GM12891 (cell line): ENCODE results near the gene MYOM1.

Experiments
- PAX5 ChIP-seq: IDR thresholded peaks from 2 replicates; pipeline ENCODE4 v1.6.1; 2011; ENCODE audit warnings: low read length, moderate library complexity, mild to moderate bottlenecking; ENCODE audit not compliant: insufficient read depth, severe bottlenecking
- POLR2A ChIP-seq: IDR thresholded peaks from 2 replicates; pipeline ENCODE4 v1.6.1; 2011; ENCODE audit warnings: low read depth, low read length, control low read depth
- POLR2AphosphoS5 ChIP-seq: IDR thresholded peaks from 2 replicates; pipeline ENCODE4 v1.6.1; 2011; ENCODE audit warnings: low read depth, low read length, control low read depth
- POU2F2 ChIP-seq: IDR thresholded peaks from 2 replicates; pipeline ENCODE4 v1.6.1; 2011; ENCODE audit warnings: low read depth, mild to moderate bottlenecking, control low read depth, low read length, moderate library complexity
- SPI1 ChIP-seq: IDR thresholded peaks from 2 replicates; pipeline ENCODE4 v1.6.1; 2011; ENCODE audit warnings: low read depth, low read length, control low read depth
- TAF1 ChIP-seq: IDR thresholded peaks from 2 replicates; pipeline ENCODE4 v1.6.1; 2011; ENCODE audit warnings: low read depth, low read length, control low read depth

DNA sequence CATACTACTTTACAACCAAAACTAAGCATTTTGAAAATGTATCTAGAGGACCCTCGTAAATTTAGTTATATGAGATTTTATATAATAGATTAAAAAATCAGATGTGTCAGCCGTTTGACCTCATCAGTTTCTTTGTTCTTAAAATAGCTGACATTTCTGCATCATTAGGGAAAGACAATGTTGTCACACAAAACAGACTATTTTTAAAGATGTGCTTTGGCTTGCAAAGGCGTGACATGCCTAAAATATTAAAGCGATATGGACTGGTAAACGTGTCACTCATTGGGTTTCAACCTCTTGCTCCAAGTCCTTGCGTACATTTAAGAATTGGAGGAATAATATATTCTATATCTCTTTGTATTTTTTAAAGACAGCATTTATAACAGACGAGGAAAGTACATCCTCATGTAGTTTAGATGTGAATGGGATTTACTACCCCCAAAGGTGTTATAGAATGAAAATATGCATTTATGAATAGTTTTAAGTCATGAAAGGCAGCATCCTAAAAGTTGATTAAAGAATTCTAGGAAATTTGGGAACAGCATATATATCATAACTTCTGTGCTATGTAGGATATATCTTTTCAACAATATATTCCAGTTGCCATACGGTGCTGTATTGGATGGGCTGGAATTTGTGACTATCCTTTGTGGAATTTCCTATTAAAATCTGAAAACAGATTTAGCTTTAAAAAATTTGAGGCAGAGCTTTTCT is 31.6 kb upstream of the MYOM1 start:
- TF ChIP-seq POLR2A = peak; percentile 74
- no peak for TF ChIP-seq SPI1
- TF ChIP-seq POLR2AphosphoS5 = peak; percentile 43; the same call in 1 of the 2 replicates
- no peak for TF ChIP-seq POU2F2
- TF ChIP-seq TAF1 = no peak
- TF ChIP-seq PAX5 = no peak
